Panc1 (cell line): ENCODE data around the gene NKX1-2. TPM values are rescaled to one million over a fixed set of nuclear protein-coding genes. Genes with fewer than 3 reads are reported as not detected.

Experiments used
- ATAC-seq: fragments of 200-7000 bp; cut with Tn5 transposase; 2 replicates; pipeline ENCODE4 v1.9.1; 2020; ENCODE audit warnings: mild to moderate bottlenecking, moderate library complexity
- BruUV-seq: library from RNA; stranded (reverse); fragments of 400-500 nt; replicated peaks from 2 replicates; lab custom pipeline; 2021; lab: Mats Ljungman, UMichigan
- CTCF ChIA-PET: fragments of 300-600 bp; sonication (Branson Sonifier 250); formaldehyde crosslinking; loops from one replicate; lab custom pipeline; 2022; ENCODE audit warnings: antibody characterized with exemption; lab: Charles Lee
- POLR2A ChIA-PET: fragments of 300-600 bp; sonication (Branson Sonifier 250); formaldehyde crosslinking; loops from one replicate; lab custom pipeline; 2022; ENCODE audit warnings: antibody characterized with exemption; lab: Charles Lee
- DNase-seq: peaks from one replicate; pipeline ENCODE4 v3.0.0-alpha.2; 2010; ENCODE audit warnings: low read depth, low spot score
- H3K27ac ChIP-seq: 2 replicates; pipeline ENCODE4 v1.5.1; 2011; ENCODE audit warnings: mild to moderate bottlenecking, low read length, inconsistent platforms
- H3K27me3 ChIP-seq: fragments of 200-500 bp; sonication (Bioruptor generic); 2 replicates; pipeline ENCODE4 v1.6.0; 2014; ENCODE audit warnings: low read length, inconsistent platforms; ENCODE audit not compliant: control insufficient read depth, insufficient read depth
- H3K36me3 ChIP-seq: fragments of 200-500 bp; sonication (Bioruptor generic); 2 replicates; pipeline ENCODE4 v1.5.1; 2014; ENCODE audit warnings: inconsistent platforms, mild to moderate bottlenecking, low read length, moderate library complexity; ENCODE audit not compliant: control insufficient read depth, insufficient read depth
- H3K4me1 ChIP-seq: 2 replicates; pipeline ENCODE4 v1.5.1; 2011; ENCODE audit warnings: inconsistent platforms, mild to moderate bottlenecking, low read length, moderate library complexity; ENCODE audit not compliant: control insufficient read depth, insufficient read depth
- H3K4me3 ChIP-seq, 2 experiments: 2 replicates each; pipeline ENCODE4 v1.5.1; 2011 to 2012; ENCODE audit warnings: low read depth in 2 of 2, low read length in 2 of 2, mild to moderate bottlenecking in 2 of 2, inconsistent platforms in 1 of 2, moderate library complexity in 1 of 2
- H3K9me3 ChIP-seq: fragments of 200-500 bp; sonication (Bioruptor generic); 2 replicates; pipeline ENCODE4 v1.5.1; 2014; ENCODE audit warnings: low read depth, mild to moderate bottlenecking, inconsistent platforms, low read length, moderate library complexity; ENCODE audit not compliant: control insufficient read depth, insufficient read depth
- POLR2AphosphoS5 ChIP-seq: IDR thresholded peaks from 2 replicates; pipeline ENCODE4 v1.6.1; 2012; ENCODE audit warnings: mild to moderate bottlenecking, low read depth, low read length, moderate library complexity
- SIN3A ChIP-seq: IDR thresholded peaks from 2 replicates; pipeline ENCODE4 v1.6.1; 2012; ENCODE audit warnings: low read depth, mild to moderate bottlenecking, low read length, moderate library complexity, borderline replicate concordance; ENCODE audit not compliant: insufficient read depth
- TCF7L2 ChIP-seq: IDR thresholded peaks from 2 replicates; pipeline ENCODE4 v1.6.1; 2011; ENCODE audit warnings: mild to moderate bottlenecking, low read depth, low read length, inconsistent platforms
- in situ Hi-C: cut with HindIII; loops from 2 replicates; pipeline ENCODE4 v1.10.0; 2016; ENCODE audit warnings: low sequenced_read_pairs, low pct_unique_long_range_greater_than_20kb
- intact Hi-C: fragments of 100-400 bp; cut with micrococcal nuclease; formaldehyde crosslinking; loops from one replicate; pipeline ENCODE4 v1.10.0; 2022; ENCODE audit not compliant: unreplicated experiment
- total RNA-seq: library from RNA; stranded (reverse); gene quantifications from one replicate; pipeline ENCODE4 v1.2.1, GENCODE V29; 2021; ENCODE audit not compliant: unreplicated experiment
- TF ChIP-seq, protein P1 (sequence below): fragments of 450-650 bp; IDR thresholded peaks from 2 replicates; pipeline ENCODE4 v1.5.1; 2017; ENCODE audit warnings: mild to moderate bottlenecking
- TF ChIP-seq, protein P2 (sequence below), 2 experiments: IDR thresholded peaks; 2 replicates each; pipeline ENCODE4 v1.6.1; 2011 to 2012; ENCODE audit warnings: low read depth in 2 of 2, control low read depth in 1 of 2, low read length in 1 of 2, mild to moderate bottlenecking in 1 of 2, moderate library complexity in 1 of 2; ENCODE audit not compliant: insufficient read depth in 1 of 2

NKX1-2 gene
- total RNA-seq, 1 experiment from 2014 or later: 0.15 TPM

DNA sequence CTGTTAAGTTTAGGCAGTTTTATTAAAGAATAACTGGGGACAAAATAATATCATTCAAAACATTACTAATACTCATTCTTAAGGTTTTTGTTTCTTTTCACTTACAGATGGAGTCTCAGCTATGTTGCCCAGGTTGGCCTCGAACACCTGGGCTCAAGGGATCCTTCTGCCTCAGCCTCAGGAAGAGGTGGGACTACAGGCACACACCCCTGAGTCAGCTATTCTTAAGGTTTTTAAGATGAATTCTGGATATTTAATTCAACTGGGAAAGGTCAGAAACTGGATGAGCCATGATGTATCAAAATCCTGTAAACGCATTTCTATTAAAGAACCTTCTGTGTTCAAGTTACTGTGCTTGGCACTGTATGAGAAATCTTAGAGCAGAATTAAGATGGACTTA, 34.6 kb downstream of the NKX1-2 start:
- BruUV-seq: no TSS peak
- H3K36me3 ChIP-seq: no peaks in the 10 kb centered on the region
- H3K27ac ChIP-seq: no peak overlapping the region
- H3K4me1 ChIP-seq: peaks cover 23% of the 10 kb centered on the region
- DNase-seq (no peak), ATAC-seq (no peak)
- intact Hi-C loops (no loop called here), in situ Hi-C loops (no loop called here)
- no peak overlapping the region for H3K4me3 ChIP-seq
- ChIA-PET CTCF (no interaction called here), POLR2A (no interaction called here)
- no peaks in the 10 kb centered on the region for H3K9me3 ChIP-seq
- no peaks in the 10 kb centered on the region for H3K27me3 ChIP-seq
- TF ChIP-seq TCF7L2 (no peak), POLR2AphosphoS5 (no peak), SIN3A (no peak)
- TF ChIP-seq, protein P1, sequence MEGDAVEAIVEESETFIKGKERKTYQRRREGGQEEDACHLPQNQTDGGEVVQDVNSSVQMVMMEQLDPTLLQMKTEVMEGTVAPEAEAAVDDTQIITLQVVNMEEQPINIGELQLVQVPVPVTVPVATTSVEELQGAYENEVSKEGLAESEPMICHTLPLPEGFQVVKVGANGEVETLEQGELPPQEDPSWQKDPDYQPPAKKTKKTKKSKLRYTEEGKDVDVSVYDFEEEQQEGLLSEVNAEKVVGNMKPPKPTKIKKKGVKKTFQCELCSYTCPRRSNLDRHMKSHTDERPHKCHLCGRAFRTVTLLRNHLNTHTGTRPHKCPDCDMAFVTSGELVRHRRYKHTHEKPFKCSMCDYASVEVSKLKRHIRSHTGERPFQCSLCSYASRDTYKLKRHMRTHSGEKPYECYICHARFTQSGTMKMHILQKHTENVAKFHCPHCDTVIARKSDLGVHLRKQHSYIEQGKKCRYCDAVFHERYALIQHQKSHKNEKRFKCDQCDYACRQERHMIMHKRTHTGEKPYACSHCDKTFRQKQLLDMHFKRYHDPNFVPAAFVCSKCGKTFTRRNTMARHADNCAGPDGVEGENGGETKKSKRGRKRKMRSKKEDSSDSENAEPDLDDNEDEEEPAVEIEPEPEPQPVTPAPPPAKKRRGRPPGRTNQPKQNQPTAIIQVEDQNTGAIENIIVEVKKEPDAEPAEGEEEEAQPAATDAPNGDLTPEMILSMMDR: no peak
- TF ChIP-seq, protein P2, sequence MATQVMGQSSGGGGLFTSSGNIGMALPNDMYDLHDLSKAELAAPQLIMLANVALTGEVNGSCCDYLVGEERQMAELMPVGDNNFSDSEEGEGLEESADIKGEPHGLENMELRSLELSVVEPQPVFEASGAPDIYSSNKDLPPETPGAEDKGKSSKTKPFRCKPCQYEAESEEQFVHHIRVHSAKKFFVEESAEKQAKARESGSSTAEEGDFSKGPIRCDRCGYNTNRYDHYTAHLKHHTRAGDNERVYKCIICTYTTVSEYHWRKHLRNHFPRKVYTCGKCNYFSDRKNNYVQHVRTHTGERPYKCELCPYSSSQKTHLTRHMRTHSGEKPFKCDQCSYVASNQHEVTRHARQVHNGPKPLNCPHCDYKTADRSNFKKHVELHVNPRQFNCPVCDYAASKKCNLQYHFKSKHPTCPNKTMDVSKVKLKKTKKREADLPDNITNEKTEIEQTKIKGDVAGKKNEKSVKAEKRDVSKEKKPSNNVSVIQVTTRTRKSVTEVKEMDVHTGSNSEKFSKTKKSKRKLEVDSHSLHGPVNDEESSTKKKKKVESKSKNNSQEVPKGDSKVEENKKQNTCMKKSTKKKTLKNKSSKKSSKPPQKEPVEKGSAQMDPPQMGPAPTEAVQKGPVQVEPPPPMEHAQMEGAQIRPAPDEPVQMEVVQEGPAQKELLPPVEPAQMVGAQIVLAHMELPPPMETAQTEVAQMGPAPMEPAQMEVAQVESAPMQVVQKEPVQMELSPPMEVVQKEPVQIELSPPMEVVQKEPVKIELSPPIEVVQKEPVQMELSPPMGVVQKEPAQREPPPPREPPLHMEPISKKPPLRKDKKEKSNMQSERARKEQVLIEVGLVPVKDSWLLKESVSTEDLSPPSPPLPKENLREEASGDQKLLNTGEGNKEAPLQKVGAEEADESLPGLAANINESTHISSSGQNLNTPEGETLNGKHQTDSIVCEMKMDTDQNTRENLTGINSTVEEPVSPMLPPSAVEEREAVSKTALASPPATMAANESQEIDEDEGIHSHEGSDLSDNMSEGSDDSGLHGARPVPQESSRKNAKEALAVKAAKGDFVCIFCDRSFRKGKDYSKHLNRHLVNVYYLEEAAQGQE (IDR thresholded peaks at IDR 0.05; ENCODE audit: insufficient read depth in 1 of 2, low read depth in 2 of 2, low read length in 1 of 2): no peak

DNA sequence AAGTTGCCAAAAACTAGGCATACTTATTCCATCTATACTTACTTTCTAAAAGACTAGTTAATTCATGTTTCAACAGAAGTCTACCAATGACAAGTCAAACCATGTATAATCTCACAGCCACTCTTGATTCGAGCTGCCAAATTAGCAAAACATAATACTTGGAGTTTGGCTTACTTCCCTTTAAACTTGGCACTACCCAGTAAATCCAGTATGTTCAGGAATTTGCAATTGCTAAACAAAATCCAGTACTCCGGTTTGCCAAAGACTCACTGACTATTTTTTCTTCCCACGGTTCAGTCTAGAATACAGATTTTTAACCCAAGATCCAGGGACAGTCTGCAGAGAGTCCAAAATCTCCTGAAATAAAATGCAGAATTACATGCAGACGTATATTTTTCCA, 35.8 kb downstream of the NKX1-2 start:
- ATAC-seq (no peak), DNase-seq (no peak)
- H3K4me1 ChIP-seq: peaks cover 19% of the 10 kb centered on the region
- no peaks in the 10 kb centered on the region for H3K27me3 ChIP-seq
- peaks cover 7% of the 10 kb centered on the region; the same call in 1 of the 2 replicates for H3K36me3 ChIP-seq
- in situ Hi-C loops (no loop called here), intact Hi-C loops (no loop called here)
- no peak overlapping the region for H3K4me3 ChIP-seq
- TF ChIP-seq, protein P1: no peak
- TF ChIP-seq TCF7L2 (no peak), SIN3A (no peak), POLR2AphosphoS5 (no peak)
- TF ChIP-seq, protein P2 (IDR thresholded peaks at IDR 0.05; ENCODE audit: insufficient read depth in 1 of 2, low read depth in 2 of 2, low read length in 1 of 2): no peak
- no peaks in the 10 kb centered on the region for H3K9me3 ChIP-seq
- POLR2A ChIA-PET: interaction anchor here (0.5 kb wide), 2 partner anchors 110 to 388 kb away, joined by 3 read pairs; partner anchors contain the start of gene ABRAXAS2
- BruUV-seq: no TSS peak
- CTCF ChIA-PET: interaction anchor here (0.8 kb wide), 1 partner anchor 11 kb away, joined by 3 read pairs; no protein-coding TSS in a partner anchor
- no peak overlapping the region for H3K27ac ChIP-seq
